Measurements from ENCODE around the gene SLC2A11. TPM values are rescaled to one million over a fixed set of nuclear protein-coding genes. Genes with fewer than 3 reads are reported as not detected.

The SLC2A11 gene
- total RNA-seq, 2 donors from 2014 or later: 23.6 to 32.3 TPM

DNA sequence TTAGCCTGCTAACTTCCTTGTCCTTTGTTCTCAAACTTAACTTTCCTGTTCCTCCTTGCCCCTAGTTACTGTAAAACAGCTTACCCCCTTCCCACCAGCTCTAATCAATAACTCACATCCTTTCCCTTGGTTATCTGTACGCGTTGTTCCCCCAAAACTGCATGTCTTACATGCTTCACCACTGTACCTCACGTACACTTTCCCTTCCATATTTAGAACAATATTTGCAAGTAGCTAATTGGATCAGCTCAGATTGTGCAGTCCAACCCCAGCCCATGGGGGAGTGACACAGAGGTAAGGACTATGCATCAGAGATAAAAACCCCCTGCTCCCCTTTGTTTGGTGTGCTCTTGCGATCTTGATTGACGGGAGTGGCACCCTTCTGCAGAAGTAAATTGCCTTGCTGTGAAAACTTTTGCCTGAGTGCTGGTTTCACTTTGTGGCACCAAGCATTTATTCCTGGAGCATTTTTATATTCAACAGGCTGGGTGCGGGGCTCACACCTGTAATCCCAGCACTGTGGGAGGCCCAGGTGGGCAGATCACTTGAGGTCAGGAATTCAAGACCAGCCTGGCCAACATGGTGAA is 67.4 kb downstream of the SLC2A11 start:
- Histone ChIP-seq H3K36me3 (replicated peaks in 1 of 2; ENCODE audit: insufficient read depth in 1 of 2, low read depth in 2 of 2) (no peaks in the 10 kb centered on the region), H3K27ac (no peak overlapping the region), H3K4me3 (no peak overlapping the region), H3K9me3 (no peaks in the 10 kb centered on the region), H3K4me1 (no peaks in the 10 kb centered on the region), H3K27me3 (no peaks in the 10 kb centered on the region)
- ATAC-seq (no peak), DNase-seq (no peak)
- intact Hi-C loops (cut with DNase I): loop anchor here (5.0 kb wide), 1 partner anchor 47 kb away; the partner anchor contains the start of gene DDT
- 69 to 98% methylated on average over 5 to 6 of the region's 6 CpGs for WGBS, 2 donors
- no peak for TF ChIP-seq POLR2A (IDR thresholded peaks at IDR 0.05)
- TF ChIP-seq, protein P1, sequence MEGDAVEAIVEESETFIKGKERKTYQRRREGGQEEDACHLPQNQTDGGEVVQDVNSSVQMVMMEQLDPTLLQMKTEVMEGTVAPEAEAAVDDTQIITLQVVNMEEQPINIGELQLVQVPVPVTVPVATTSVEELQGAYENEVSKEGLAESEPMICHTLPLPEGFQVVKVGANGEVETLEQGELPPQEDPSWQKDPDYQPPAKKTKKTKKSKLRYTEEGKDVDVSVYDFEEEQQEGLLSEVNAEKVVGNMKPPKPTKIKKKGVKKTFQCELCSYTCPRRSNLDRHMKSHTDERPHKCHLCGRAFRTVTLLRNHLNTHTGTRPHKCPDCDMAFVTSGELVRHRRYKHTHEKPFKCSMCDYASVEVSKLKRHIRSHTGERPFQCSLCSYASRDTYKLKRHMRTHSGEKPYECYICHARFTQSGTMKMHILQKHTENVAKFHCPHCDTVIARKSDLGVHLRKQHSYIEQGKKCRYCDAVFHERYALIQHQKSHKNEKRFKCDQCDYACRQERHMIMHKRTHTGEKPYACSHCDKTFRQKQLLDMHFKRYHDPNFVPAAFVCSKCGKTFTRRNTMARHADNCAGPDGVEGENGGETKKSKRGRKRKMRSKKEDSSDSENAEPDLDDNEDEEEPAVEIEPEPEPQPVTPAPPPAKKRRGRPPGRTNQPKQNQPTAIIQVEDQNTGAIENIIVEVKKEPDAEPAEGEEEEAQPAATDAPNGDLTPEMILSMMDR (IDR thresholded peaks at IDR 0.05): no peak

DNA sequence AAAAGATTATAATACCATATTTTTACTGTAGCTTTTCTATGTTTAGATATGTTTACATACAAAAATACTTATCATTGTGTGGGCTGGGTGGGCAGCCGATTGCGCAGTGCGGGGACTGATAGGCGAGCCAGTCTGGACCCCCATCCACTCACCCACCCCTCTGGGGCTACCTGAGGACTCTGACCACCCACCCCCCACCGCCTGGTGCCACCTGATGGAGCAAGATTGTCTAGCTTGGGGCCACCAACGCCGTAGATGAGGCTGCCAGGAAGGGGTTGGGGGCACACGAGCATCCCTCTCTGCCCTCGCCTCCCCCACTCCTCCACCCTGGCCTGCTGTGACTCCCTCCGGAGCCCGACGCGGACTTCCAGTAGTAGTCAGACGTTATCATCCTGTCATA is 68.9 kb downstream of the SLC2A11 start:
- Histone ChIP-seq H3K4me3 (no peak overlapping the region), H3K9me3 (no peaks in the 10 kb centered on the region), H3K36me3 (replicated peaks in 1 of 2; ENCODE audit: insufficient read depth in 1 of 2, low read depth in 2 of 2) (no peaks in the 10 kb centered on the region), H3K4me1 (no peaks in the 10 kb centered on the region), H3K27me3 (no peaks in the 10 kb centered on the region), H3K27ac (no peak overlapping the region)
- intact Hi-C loops (cut with DNase I): loop anchor here (5.0 kb wide), 1 partner anchor 46 kb away; the partner anchor contains the start of gene DDT
- DNase-seq: no peak
- ATAC-seq: no peak
- TF ChIP-seq POLR2A (IDR thresholded peaks at IDR 0.05): no peak
- TF ChIP-seq, protein P1 (IDR thresholded peaks at IDR 0.05): no peak
- 67 to 74% methylated on average over 14 of the region's 14 CpGs for WGBS, 2 donors

Small RNAs within 50 kb of the gene (small RNA-seq; reads per million reads assigned to genes)
- gene RN7SL268P: not detected

Other genes with a start within 250 kb of the SLC2A11 start
- not detected for gene DRICH1, start 225.6 kb upstream of the SLC2A11 start, total RNA-seq
- not detected for gene RGL4, start 166.9 kb upstream of the SLC2A11 start, total RNA-seq
- gene ZNF70, start 106.8 kb upstream of the SLC2A11 start, total RNA-seq: 1 to 10 TPM; 4.2 to 9.9 TPM
- not detected for gene VPREB3, start 103.5 kb upstream of the SLC2A11 start, total RNA-seq
- not detected for gene C22orf15, start 94.9 kb upstream of the SLC2A11 start, total RNA-seq
- gene CHCHD10, start 89.9 kb upstream of the SLC2A11 start, total RNA-seq: 100 to 1,000 TPM in 1 of 2 donors, 10 to 100 TPM in 1; 18.2 to 116 TPM
- gene MMP11, start 85.0 kb upstream of the SLC2A11 start, total RNA-seq: 1 to 10 TPM; 1.0 to 2.0 TPM
- 100 to 1,000 TPM in 1 of 2 donors, 10 to 100 TPM in 1; 40.2 to 119 TPM for gene SMARCB1, start 70.9 kb upstream of the SLC2A11 start, total RNA-seq
- 10 to 100 TPM in 1 of 2 donors, 1 to 10 TPM in 1; 6.2 to 33.3 TPM for gene DERL3, start 18.9 kb upstream of the SLC2A11 start, total RNA-seq
- gene MIF, start 36.5 kb downstream of the SLC2A11 start, total RNA-seq: 100 to 1,000 TPM; 134 to 156 TPM
- gene GSTT2B, start 103.3 kb downstream of the SLC2A11 start, total RNA-seq: 10 to 100 TPM in 1 of 2 donors, 1 to 10 TPM in 1; 8.3 to 16.5 TPM
- under 1 TPM in 1 of 2 donors, not detected in 1; 0.66 TPM for gene DDTL, start 109.0 kb downstream of the SLC2A11 start, total RNA-seq
- 10 to 100 TPM; 70.3 to 78.4 TPM for gene DDT, start 116.6 kb downstream of the SLC2A11 start, total RNA-seq
- not detected for gene GSTT2, start 122.3 kb downstream of the SLC2A11 start, total RNA-seq
- gene GSTT4, start 147.6 kb downstream of the SLC2A11 start, total RNA-seq: not detected
- gene CABIN1, start 153.4 kb downstream of the SLC2A11 start, total RNA-seq: 10 to 100 TPM; 32.4 to 80.8 TPM

Data from body of pancreas (tissue), 4 donors.